ENCODE results near the gene ABCC4. TPM values are rescaled to one million over a fixed set of nuclear protein-coding genes. Genes with fewer than 3 reads are reported as not detected.

Gene ABCC4
- total RNA-seq, 2 experiments from 2014 or later = 9.6 to 11.8 TPM

- no peak for TF ChIP-seq CTCF (IDR thresholded peaks at IDR 0.05)
- Mint-ChIP-seq H3K4me1 (ENCODE audit: low read depth) (peaks cover 4% of the 10 kb centered on the region), H3K9me3 (no peaks in the 10 kb centered on the region), H3K4me3 (no peak overlapping the region), H3K27me3 (no peaks in the 10 kb centered on the region), H3K36me3 (ENCODE audit: low read depth) (peaks cover 20% of the 10 kb centered on the region), H3K27ac (no peak overlapping the region)
- POLR2A ChIA-PET = no interaction called here
- intact Hi-C loops (cut with micrococcal nuclease) = no loop called here
- DNase-seq = no peak
- ATAC-seq = no peak
- CTCF ChIA-PET = no interaction called here
Observed at GRCh38 chr13:95121516-95121915, 179.7 kb downstream of the ABCC4 start.

GRCh38 chr13:95120650-95121049 is 180.6 kb downstream of the ABCC4 start:
- Mint-ChIP-seq H3K4me3 (no peak overlapping the region), H3K27ac (no peak overlapping the region), H3K36me3 (ENCODE audit: low read depth) (peaks cover 22% of the 10 kb centered on the region), H3K4me1 (ENCODE audit: low read depth) (peaks cover 4% of the 10 kb centered on the region), H3K27me3 (no peaks in the 10 kb centered on the region), H3K9me3 (no peaks in the 10 kb centered on the region)
- intact Hi-C loops (cut with micrococcal nuclease) = no loop called here
- no peak for DNase-seq
- CTCF ChIA-PET = no interaction called here
- POLR2A ChIA-PET = no interaction called here
- ATAC-seq = no peak
- no peak for TF ChIP-seq CTCF (IDR thresholded peaks at IDR 0.05)

DNA sequence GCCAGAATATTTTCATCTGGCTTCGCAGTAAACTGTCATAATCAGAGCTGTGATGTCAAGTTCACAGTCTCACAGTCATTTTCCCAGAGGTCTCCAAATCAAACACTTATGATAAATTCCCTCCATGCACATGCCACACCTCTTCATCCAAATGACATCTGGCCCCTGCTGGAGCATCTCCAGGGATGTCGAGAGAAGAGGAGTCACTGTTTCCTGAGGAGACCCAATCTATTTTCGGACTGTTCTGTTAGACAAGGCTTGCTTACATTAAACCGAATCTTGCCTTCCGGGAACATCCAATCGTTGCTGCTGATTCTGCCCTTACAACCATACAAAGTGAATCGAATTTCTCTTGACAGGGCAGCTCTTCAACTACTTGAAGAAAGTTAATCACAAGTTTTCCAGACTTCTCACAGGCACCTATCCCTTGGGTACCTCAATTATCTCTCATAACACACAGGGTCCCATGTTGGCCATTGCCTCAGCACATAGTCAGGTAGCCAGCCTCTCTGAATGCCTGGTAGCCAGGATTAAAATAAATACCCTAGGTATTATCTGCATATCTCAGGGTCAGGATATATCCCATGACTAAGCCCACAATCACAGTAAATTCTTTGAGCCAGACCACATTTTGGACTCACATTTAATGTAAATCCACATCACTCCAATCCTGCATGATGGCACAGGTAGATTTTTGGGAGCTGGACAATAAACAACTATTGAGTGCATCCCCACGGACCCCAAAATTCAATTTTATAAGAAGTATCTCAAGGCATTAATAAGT is 182.5 kb downstream of the ABCC4 start:
- intact Hi-C loops (cut with micrococcal nuclease) = no loop called here
- DNase-seq = no peak
- no peaks in the 10 kb centered on the region for H3K27me3 Mint-ChIP-seq
- no peaks in the 10 kb centered on the region for H3K9me3 Mint-ChIP-seq
- ChIA-PET CTCF (no interaction called here), POLR2A (interaction anchor here (0.6 kb wide), 1 partner anchor 703 kb away, joined by 3 read pairs; no protein-coding TSS in a partner anchor)
- ATAC-seq = no peak
- H3K36me3 Mint-ChIP-seq (ENCODE audit: low read depth) = peaks cover 20% of the 10 kb centered on the region
- H3K4me1 Mint-ChIP-seq (ENCODE audit: low read depth) = peaks cover 4% of the 10 kb centered on the region
- no peak for TF ChIP-seq CTCF (IDR thresholded peaks at IDR 0.05)
- no peak overlapping the region for H3K4me3 Mint-ChIP-seq
- no peak overlapping the region for H3K27ac Mint-ChIP-seq

DNA sequence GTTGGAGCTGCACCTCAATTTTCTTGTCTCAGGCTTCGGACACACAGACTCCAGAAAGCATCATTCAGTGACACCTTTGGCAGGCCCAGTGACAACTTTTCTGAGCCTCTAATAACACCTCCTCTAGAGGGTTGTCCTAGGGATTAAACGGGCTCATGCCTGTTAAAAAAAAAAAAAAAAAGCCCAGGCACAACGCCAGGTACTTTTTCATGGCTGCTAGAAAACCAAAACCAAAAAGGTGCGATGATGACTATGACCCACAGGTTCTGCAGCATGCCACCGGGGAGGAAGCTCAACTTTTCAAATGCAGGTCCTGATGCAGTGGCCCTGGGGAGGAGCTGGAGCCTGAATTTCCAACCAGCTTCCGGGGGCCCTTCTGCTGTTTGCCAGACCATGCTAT is 184.2 kb downstream of the ABCC4 start:
- intact Hi-C loops (cut with micrococcal nuclease) = no loop called here
- no peak overlapping the region for H3K27ac Mint-ChIP-seq
- H3K9me3 Mint-ChIP-seq = no peaks in the 10 kb centered on the region
- ChIA-PET CTCF (interaction anchor here (0.6 kb wide), 1 partner anchor 40 kb away, joined by 3 read pairs; no protein-coding TSS in a partner anchor), POLR2A (interaction anchor here (0.9 kb wide), 1 partner anchor 111 kb away, joined by 5 read pairs; no protein-coding TSS in a partner anchor)
- H3K27me3 Mint-ChIP-seq = no peaks in the 10 kb centered on the region
- peaks cover 16% of the 10 kb centered on the region for H3K36me3 Mint-ChIP-seq (ENCODE audit: low read depth)
- ATAC-seq = no peak
- no peak for TF ChIP-seq CTCF (IDR thresholded peaks at IDR 0.05)
- peaks cover 3% of the 10 kb centered on the region for H3K4me1 Mint-ChIP-seq (ENCODE audit: low read depth)
- no peak overlapping the region for H3K4me3 Mint-ChIP-seq
- no peak for DNase-seq

GRCh38 chr13:95115525-95115924 is 185.7 kb downstream of the ABCC4 start:
- ChIA-PET POLR2A (no interaction called here), CTCF (no interaction called here)
- Mint-ChIP-seq H3K27ac (no peak overlapping the region), H3K4me1 (ENCODE audit: low read depth) (no peaks in the 10 kb centered on the region), H3K4me3 (no peak overlapping the region), H3K27me3 (no peaks in the 10 kb centered on the region), H3K36me3 (ENCODE audit: low read depth) (peaks cover 4% of the 10 kb centered on the region), H3K9me3 (no peaks in the 10 kb centered on the region)
- no peak for TF ChIP-seq CTCF (IDR thresholded peaks at IDR 0.05)
- DNase-seq = no peak
- no peak for ATAC-seq
- intact Hi-C loops (cut with micrococcal nuclease) = no loop called here

All from activated CD8-positive, alpha-beta T cell treated with anti-CD3 and anti-CD28 coated beads for 36 hours (primary cell).